Measurements from ENCODE around the gene MTARC1. TPM values are rescaled to one million over a fixed set of nuclear protein-coding genes. Genes with fewer than 3 reads are reported as not detected.

Gene MTARC1
- under 1 TPM in 4 of 6 donors, not detected in 2; 0.19 to 0.91 (median 0.32) TPM for polyA plus RNA-seq (ENCODE audit: low read depth in 6 of 6)

DNA sequence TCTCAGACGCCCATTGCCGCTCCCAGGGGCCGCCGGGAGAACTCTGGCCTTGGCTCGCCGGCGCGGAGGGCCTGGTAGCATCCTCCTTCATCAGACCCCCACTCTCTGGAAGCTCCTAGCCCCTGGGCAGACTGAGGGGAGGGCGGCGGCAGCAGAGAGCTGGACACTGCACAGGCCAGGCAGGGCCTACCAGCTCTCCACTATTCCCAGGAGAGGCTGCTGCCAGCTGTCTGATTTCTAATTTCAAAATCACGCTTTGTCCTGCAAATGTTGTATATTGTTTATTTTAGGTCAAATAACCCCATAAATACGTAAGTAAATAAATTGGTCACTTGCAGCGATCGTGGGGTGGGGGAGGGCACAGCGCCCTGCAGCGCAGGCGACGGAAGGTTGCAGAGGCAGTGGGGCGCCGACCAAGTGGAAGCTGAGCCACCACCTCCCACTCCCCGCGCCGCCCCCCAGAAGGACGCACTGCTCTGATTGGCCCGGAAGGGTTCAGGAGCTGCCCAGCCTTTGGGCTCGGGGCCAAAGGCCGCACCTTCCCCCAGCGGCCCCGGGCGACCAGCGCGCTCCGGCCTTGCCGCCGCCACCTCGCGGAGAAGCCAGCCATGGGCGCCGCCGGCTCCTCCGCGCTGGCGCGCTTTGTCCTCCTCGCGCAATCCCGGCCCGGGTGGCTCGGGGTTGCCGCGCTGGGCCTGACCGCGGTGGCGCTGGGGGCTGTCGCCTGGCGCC lies at the start of gene MTARC1:
MTARC1 (plus strand) TSS at position 577 of the 732 bp plus-strand sequence; CDS start at position 609, 32 bp downstream.
- Mint-ChIP-seq H3K36me3 (peaks cover 7 to 8% of the 10 kb centered on the region in 2 donors), H3K27ac (peak within 1 kb of the TSS in 1 of 6 donors; percentile 59), H3K9me3 (no peaks in the 10 kb centered on the region), H3K27me3 (peaks cover 32 to 61% (median 41%) of the 10 kb centered on the region in 3 donors), H3K4me1 (peaks cover 0 to 9% (median 0%) of the 10 kb centered on the region in 3 donors), H3K4me3 (peak within 1 kb of the TSS; percentile 52 to 78 (median 64))
- DNase-seq: no peak
- peak; percentile 41 to 55 for ATAC-seq (ENCODE audit: low read depth in 2 of 2)

DNA sequence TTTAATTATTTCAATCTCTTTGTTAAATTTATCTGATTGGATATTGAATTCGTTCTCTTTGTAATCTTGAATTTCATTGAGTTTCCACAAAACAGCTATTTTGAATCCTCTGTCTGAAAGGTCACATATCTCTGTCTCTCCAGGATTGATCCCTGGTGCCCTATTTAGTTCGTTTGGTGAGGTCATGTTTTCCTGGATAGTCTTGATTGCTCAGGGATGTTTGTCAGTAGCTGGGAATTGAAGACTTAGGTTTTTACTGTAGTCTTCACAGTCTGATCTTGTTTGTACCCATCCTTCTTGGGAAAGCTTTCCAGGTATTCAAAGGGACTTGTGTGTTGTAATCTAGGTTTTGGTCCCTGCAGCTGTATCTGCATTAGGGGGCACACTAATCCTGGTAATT lies 45.4 kb upstream of the MTARC1 start:
- Mint-ChIP-seq H3K9me3 (no peaks in the 10 kb centered on the region), H3K4me3 (no peak overlapping the region), H3K27ac (no peak overlapping the region), H3K27me3 (peaks cover 28 to 61% (median 29%) of the 10 kb centered on the region in 3 donors), H3K36me3 (no peaks in the 10 kb centered on the region), H3K4me1 (no peaks in the 10 kb centered on the region)
- DNase-seq (no peak), ATAC-seq (ENCODE audit: low read depth in 2 of 2) (no peak)

DNA sequence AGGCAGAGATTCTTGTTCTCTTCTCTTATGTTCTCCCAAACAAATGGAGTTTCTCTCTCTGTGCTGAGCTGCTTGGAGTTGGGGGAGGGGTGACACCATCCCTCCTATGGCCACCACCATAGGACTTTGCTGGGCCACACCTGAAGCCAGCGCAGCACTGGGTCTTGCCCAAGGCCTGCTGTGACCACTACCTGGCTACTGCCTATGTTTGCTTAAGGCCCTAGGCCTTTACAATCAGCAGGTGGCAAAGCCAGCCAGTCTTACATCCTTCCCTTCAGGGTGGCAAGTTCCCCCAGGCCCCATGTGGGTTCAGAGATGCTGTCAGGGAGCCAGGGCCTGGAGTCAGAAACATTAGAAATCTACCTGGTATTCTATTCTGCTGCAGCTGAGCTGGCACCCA lies 44.9 kb upstream of the MTARC1 start:
- H3K9me3 Mint-ChIP-seq: no peaks in the 10 kb centered on the region
- ATAC-seq (ENCODE audit: low read depth in 2 of 2) (no peak), DNase-seq (no peak)
- H3K4me3 Mint-ChIP-seq: no peak overlapping the region
- peaks cover 32 to 63% (median 33%) of the 10 kb centered on the region in 3 donors for H3K27me3 Mint-ChIP-seq
- H3K36me3 Mint-ChIP-seq: no peaks in the 10 kb centered on the region
- H3K4me1 Mint-ChIP-seq: no peaks in the 10 kb centered on the region
- no peak overlapping the region for H3K27ac Mint-ChIP-seq

DNA sequence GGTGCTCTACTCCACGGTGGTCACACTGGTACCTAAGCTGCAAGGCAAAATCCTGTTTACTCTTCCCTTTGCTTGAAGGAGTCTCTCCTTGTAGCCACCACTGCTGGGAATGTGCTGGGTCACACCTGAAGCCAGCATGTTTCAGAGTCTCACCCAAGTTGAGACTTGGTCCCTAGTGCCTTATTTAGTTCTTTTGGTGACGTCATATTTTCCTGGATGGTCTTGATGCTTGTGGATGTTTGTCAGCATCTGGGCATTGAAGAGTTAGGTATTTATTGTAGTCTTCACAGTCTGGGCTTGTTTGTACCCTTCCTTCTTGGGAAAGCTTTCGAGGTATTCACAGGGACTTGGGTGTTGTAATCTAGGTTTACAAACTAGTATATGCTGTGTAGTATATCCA lies 44.2 kb upstream of the MTARC1 start:
- Mint-ChIP-seq H3K4me1 (peaks cover 0 to 5% (median under 1%) of the 10 kb centered on the region in 3 donors), H3K36me3 (no peaks in the 10 kb centered on the region), H3K27ac (no peak overlapping the region), H3K4me3 (no peak overlapping the region), H3K9me3 (no peaks in the 10 kb centered on the region), H3K27me3 (peaks cover 37 to 63% (median 40%) of the 10 kb centered on the region in 3 donors)
- DNase-seq (no peak), ATAC-seq (ENCODE audit: low read depth in 2 of 2) (no peak)

DNA sequence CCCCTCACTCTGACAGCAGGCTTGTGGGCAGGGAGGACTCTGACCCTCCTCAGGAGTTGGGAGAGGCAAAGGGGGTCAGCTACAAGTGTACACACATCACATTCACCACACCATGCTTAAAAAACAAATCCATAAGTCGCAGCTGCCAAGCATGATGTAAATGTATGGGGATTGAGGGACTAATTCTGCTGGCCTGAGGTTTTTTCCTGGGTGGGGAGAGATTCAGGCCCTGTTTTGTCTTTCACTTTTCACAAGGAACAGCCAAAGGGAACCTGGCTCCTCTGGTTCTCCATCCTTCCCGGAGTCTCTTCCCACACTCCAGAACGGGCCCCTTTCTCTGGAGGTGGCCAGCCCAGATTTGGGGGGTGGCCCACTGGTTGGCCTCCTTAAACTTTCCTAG lies 39.9 kb upstream of the MTARC1 start:
- ATAC-seq (ENCODE audit: low read depth in 2 of 2) (no peak), DNase-seq (no peak)
- no peaks in the 10 kb centered on the region for H3K9me3 Mint-ChIP-seq
- no peak overlapping the region for H3K27ac Mint-ChIP-seq
- H3K4me3 Mint-ChIP-seq: peak overlapping the region in 3 of 8 donors; percentile 40 to 80 (median 80)
- peaks cover 59 to 70% (median 66%) of the 10 kb centered on the region in 3 donors for H3K27me3 Mint-ChIP-seq
- H3K4me1 Mint-ChIP-seq: peaks cover 4 to 29% (median 6%) of the 10 kb centered on the region in 3 donors
- H3K36me3 Mint-ChIP-seq: no peaks in the 10 kb centered on the region

DNA sequence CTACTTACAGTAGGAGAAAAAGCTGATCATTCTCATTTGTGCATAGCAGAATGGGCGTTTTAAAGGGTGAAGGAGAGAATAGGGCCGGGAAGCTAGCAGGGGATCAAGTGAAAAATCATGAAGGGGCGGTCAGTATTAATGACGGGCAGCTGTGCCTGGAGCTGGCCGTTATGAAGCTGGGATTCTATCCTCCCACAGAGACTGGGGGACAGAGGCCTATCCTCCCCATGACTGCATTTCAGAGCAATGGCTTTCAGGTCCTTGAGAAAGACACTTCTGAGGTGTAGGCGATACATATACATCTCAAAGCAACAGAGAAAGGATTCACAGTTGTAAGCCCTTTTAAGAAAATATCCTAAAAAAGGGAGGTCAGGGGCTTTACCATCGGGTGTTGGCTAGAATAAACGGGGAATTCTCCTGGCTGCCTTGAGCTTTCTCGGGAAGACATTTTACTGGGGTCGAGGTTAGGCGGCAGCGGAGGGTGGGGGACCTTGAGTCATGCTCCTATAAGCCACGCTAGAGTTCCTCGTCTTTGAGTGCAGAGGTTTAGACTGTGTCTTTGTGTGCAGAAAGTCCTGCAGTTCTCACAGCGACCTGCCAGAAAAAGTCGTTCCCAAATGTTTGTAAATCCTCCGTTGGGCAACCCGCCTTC lies 39.1 kb upstream of the MTARC1 start:
- Mint-ChIP-seq H3K36me3 (no peaks in the 10 kb centered on the region), H3K27ac (peak overlapping the region in 2 of 6 donors; percentile 27 to 53), H3K9me3 (no peaks in the 10 kb centered on the region), H3K4me1 (peaks cover 4 to 29% (median 6%) of the 10 kb centered on the region in 3 donors), H3K4me3 (peak overlapping the region; percentile 72 to 91 (median 80)), H3K27me3 (peaks cover 59 to 70% (median 68%) of the 10 kb centered on the region in 3 donors)
- peak in 1 of 2 donors; percentile 14 for ATAC-seq (ENCODE audit: low read depth in 2 of 2)
- DNase-seq: no peak

DNA sequence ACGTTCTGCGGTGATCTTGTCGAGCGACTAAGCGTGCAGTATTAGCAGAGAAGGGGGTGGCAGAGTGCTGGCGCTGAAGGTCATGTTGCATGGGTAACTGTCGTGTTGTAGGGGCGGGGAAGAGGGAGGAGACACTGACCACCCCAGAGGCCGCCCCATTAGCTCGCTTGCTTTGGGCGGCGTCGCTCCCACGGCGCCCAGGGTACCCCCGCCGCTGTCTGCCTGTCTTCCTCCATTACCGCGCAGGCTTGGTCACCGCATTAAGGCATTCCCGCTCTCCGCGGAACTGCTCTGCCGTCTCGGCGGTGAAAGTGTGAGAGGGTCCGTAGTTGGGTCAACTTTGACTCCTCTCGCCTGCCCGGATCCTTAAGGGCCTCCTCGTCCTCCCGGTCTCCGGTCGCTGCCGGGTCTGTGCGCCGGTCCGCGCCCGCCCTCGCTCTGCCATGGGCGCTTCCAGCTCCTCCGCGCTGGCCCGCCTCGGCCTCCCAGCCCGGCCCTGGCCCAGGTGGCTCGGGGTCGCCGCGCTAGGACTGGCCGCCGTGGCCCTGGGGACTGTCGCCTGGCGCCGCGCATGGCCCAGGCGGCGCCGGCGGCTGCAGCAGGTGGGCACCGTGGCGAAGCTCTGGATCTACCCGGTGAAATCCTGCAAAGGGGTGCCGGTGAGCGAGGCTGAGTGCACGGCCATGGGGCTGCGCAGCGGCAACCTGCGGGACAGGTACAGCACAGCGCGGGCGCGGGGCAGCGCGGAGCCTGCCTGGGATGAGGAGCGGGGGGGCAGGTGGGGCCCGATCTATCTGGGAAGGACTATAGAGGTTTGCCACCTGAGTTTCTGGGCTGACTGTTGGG lies 38.4 kb upstream of the MTARC1 start, which contains the start of gene MTARC2:
MTARC2 (plus strand) TSS at position 234 of the 846 bp plus-strand sequence; CDS start at position 444, 210 bp downstream.
- Mint-ChIP-seq H3K4me1 (peaks cover 4 to 29% (median 6%) of the 10 kb centered on the region in 3 donors), H3K4me3 (peak within 1 kb of the TSS; percentile 75 to 93 (median 80)), H3K27me3 (peaks cover 57 to 69% (median 63%) of the 10 kb centered on the region in 3 donors), H3K9me3 (no peaks in the 10 kb centered on the region), H3K36me3 (no peaks in the 10 kb centered on the region), H3K27ac (peak within 1 kb of the TSS in 2 of 6 donors; percentile 27 to 53)
- no peak for DNase-seq
- peak; percentile 69 for ATAC-seq (ENCODE audit: low read depth in 2 of 2)

DNA sequence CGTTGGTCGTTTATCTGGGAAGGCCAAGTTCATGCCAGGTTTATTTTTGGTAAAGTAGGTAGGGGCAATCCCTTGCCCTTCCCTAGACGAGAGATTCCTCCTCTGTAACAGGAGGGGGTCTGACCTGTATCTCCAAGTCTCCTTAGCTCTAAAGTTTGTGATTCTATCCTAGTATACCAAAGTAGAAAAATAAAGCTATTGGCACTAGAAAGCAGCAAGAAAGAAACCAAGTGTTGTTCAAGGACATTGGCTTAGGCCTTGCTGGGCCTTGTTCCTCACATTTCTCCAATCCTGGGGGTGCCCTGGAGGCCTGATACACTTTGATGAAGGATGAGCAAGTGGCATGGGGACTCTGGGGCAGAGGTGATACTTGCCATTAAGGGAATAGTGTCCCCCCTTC lies 37.8 kb upstream of the MTARC1 start:
- no peaks in the 10 kb centered on the region for H3K9me3 Mint-ChIP-seq

DNA sequence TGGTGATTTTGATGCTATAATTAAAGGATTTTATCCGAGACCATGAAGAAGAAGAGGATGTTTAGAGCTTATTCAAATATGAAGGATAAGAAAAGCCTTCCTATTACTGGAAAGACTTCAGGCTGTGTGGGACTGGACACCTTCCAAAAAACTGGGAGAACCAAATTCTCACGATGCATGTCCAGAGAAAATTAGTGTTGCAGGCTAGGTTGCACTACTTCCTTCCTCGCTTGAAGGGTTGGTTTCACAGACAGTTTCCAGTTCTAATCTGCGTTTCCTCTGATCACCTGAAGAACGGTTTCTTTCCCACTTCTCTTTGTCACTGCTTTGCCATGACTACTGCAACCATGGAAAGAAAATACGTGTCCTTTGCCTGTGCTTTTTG lies 36.6 kb upstream of the MTARC1 start:
- Mint-ChIP-seq H3K4me1 (peaks cover 4 to 31% (median 6%) of the 10 kb centered on the region in 3 donors), H3K27ac (no peak overlapping the region), H3K9me3 (peaks cover 0 to 1% (median 0%) of the 10 kb centered on the region in 7 donors), H3K27me3 (peaks cover 57 to 66% (median 58%) of the 10 kb centered on the region in 3 donors), H3K36me3 (no peaks in the 10 kb centered on the region), H3K4me3 (no peak overlapping the region)
- ATAC-seq (ENCODE audit: low read depth in 2 of 2) (no peak), DNase-seq (no peak)

More for the DNA sequence above, 37.8 kb upstream of the MTARC1 start:
- H3K4me1 Mint-ChIP-seq: peaks cover 4 to 31% (median 6%) of the 10 kb centered on the region in 3 donors
- H3K36me3 Mint-ChIP-seq: no peaks in the 10 kb centered on the region
- peak overlapping the region; percentile 74 to 93 (median 79) for H3K4me3 Mint-ChIP-seq
- ATAC-seq (ENCODE audit: low read depth in 2 of 2) (no peak), DNase-seq (no peak)
- H3K27ac Mint-ChIP-seq: no peak overlapping the region
- H3K27me3 Mint-ChIP-seq: peaks cover 57 to 72% (median 58%) of the 10 kb centered on the region in 3 donors

DNA sequence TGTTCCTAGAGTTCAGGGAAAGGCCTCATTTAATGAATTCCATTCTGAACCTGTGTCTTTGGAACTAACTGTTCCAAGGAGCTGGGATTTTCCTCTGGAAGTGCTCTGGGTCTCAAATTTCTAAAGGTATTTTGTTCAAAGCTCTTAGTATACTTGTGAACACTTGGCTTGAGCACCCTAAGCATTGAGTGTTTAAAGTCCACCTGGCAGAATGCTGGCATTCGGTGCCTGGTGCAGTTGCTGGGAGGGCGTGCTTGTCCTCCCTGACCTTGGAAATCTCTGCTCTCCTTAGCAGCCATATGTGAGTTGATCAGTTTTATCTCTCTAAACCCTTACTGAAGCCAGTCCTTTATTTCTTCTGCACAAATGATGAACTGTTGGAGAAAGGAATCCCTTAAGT lies 35.6 kb upstream of the MTARC1 start:
- no peaks in the 10 kb centered on the region for H3K36me3 Mint-ChIP-seq
- H3K4me1 Mint-ChIP-seq: peaks cover 4 to 31% (median 6%) of the 10 kb centered on the region in 3 donors
- no peak for DNase-seq
- peaks cover 52 to 60% (median 57%) of the 10 kb centered on the region in 3 donors for H3K27me3 Mint-ChIP-seq
- H3K27ac Mint-ChIP-seq: no peak overlapping the region
- peaks cover 0 to 3% (median 0%) of the 10 kb centered on the region in 7 donors for H3K9me3 Mint-ChIP-seq
- H3K4me3 Mint-ChIP-seq: no peak overlapping the region
- no peak for ATAC-seq (ENCODE audit: low read depth in 2 of 2)

DNA sequence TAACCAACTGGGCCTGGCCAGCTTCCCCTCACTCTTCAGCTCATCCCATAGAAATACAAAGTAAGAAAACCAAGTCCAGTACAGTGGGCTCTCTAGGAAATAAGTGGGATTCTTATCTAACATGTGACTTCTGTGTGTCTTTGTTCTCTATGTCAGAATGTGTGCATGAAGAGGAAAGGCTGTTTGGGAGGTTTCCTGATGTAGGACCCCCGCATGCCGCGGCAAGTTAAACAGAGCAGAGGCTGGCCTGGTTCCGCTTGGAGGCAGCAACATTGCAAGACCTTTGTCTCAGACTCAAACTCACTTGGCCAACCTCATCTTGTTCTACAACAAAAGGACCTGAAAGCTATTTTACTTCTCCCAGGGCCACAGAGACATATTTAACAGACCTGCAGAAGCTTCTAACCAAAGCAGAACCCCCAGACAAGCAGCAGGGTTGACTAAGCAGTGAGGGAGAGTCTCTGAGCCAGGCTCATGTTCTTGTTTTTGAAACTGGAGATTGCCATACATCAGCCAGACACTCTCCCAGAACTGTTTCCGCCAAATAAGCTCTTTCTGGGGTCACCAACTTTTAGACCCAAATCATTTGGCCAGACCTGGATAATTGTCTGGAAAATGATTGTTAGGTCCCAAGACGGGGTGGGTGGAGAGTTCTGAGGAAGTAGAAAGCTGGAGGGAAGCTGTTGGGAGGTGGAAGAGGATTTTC lies 32.3 kb upstream of the MTARC1 start:
- peaks cover 35 to 43% (median 37%) of the 10 kb centered on the region in 3 donors for H3K27me3 Mint-ChIP-seq
- peaks cover 0 to 3% (median 0%) of the 10 kb centered on the region in 7 donors for H3K9me3 Mint-ChIP-seq
- no peak for ATAC-seq (ENCODE audit: low read depth in 2 of 2)
- DNase-seq: no peak
- no peak overlapping the region for H3K4me3 Mint-ChIP-seq
- no peaks in the 10 kb centered on the region for H3K36me3 Mint-ChIP-seq
- H3K4me1 Mint-ChIP-seq: peaks cover 0 to 13% (median 0%) of the 10 kb centered on the region in 3 donors
- peak overlapping the region in 1 of 6 donors; percentile 57 for H3K27ac Mint-ChIP-seq

DNA sequence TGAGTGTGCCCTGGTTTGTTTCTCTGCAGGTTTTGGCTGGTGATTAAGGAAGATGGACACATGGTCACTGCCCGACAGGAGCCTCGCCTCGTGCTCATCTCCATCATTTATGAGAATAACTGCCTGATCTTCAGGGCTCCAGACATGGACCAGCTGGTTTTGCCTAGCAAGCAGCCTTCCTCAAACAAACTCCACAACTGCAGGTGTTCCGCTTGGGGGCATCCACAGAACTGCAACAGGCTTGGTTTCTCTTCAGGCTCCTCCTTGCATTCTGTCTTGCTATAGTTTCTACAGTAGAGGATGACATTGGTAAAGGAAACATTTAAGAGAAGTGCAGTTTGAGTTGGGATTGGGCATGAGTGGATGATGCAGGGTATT lies 31.8 kb upstream of the MTARC1 start:
- no peak for DNase-seq
- no peak overlapping the region for H3K4me3 Mint-ChIP-seq
- peaks cover 0 to 3% (median 0%) of the 10 kb centered on the region in 7 donors for H3K9me3 Mint-ChIP-seq
- H3K4me1 Mint-ChIP-seq: peaks cover 0 to 7% (median 0%) of the 10 kb centered on the region in 3 donors
- no peaks in the 10 kb centered on the region for H3K36me3 Mint-ChIP-seq
- H3K27ac Mint-ChIP-seq: no peak overlapping the region
- peaks cover 34 to 43% (median 37%) of the 10 kb centered on the region in 3 donors for H3K27me3 Mint-ChIP-seq
- no peak for ATAC-seq (ENCODE audit: low read depth in 2 of 2)

All from naive B cell (primary cell).